Eye (tissue), 1 donor: Measurements from ENCODE around the gene MICAL1.
"Not testable (repeated sequence)": the region's sequence is repeated elsewhere in the genome, so short reads cannot be mapped to it uniquely, and the experiment has no call there.

Experiments
- DNase-seq: peaks from one replicate; pipeline ENCODE4 v3.0.0-alpha.2; 2015

MICAL1 gene

GRCh38 chr6:109474995-109475394 lies 19.4 kb upstream of the MICAL1 start:
- no peak for DNase-seq

GRCh38 chr6:109473120-109473519 lies 17.5 kb upstream of the MICAL1 start:
- DNase-seq, result no peak

GRCh38 chr6:109472132-109472995 lies 16.8 kb upstream of the MICAL1 start:
- no peak for DNase-seq

- no peak for DNase-seq
Observed at GRCh38 chr6:109471105-109471810, 15.7 kb upstream of the MICAL1 start.

- no peak for DNase-seq
Observed at GRCh38 chr6:109469591-109470189, 14.1 kb upstream of the MICAL1 start.

GRCh38 chr6:109467696-109468095 lies 12.1 kb upstream of the MICAL1 start:
- DNase-seq, result no peak

- no peak for DNase-seq
Observed at GRCh38 chr6:109466212-109466923, 10.8 kb upstream of the MICAL1 start.

GRCh38 chr6:109465772-109466171 lies 10.2 kb upstream of the MICAL1 start:
- no peak for DNase-seq

GRCh38 chr6:109461733-109462526 lies 6.4 kb upstream of the MICAL1 start:
- no peak for DNase-seq

- DNase-seq, result not testable (repeated sequence)
Observed at GRCh38 chr6:109461205-109461604, 5.6 kb upstream of the MICAL1 start.

GRCh38 chr6:109460161-109460829 lies 4.7 kb upstream of the MICAL1 start:
- peak; percentile 31 for DNase-seq

GRCh38 chr6:109458774-109459531 lies 3.4 kb upstream of the MICAL1 start:
- no peak for DNase-seq

GRCh38 chr6:109457562-109457996 lies 2.0 kb upstream of the MICAL1 start:
- no peak for DNase-seq

- DNase-seq, result no peak
Observed at GRCh38 chr6:109456710-109457561, 1.4 kb upstream of the MICAL1 start.

GRCh38 chr6:109456111-109456583 lies 575 bp upstream of the MICAL1 start:
- no peak for DNase-seq

- peak; percentile 73 for DNase-seq
Observed at GRCh38 chr6:109454496-109455436, 806 bp downstream of the MICAL1 start.

GRCh38 chr6:109453594-109454495 lies 1.7 kb downstream of the MICAL1 start:
- DNase-seq, result peak; percentile 73
